Kidney (tissue), 14 donors: ENCODE measurements around the gene IFI6. TPM values are rescaled to one million over a fixed set of nuclear protein-coding genes. Genes with fewer than 3 reads are reported as not detected.

Source experiments
- DNase-seq, 5 donors: peaks; one replicate each; pipeline ENCODE4 v3.0.0-alpha.2; 2013 to 2020
- FAIRE-seq: peaks from 2 replicates; lab custom pipeline; 2012; peaks lifted over from hg19 to GRCh38; lab: Jason Lieb, UNC
- H3K27ac ChIP-seq, 2 donors: one replicate each; pipeline ENCODE4 v1.7.0; 2013; ENCODE audit warnings: low read depth in 2 of 2, low read length in 2 of 2, inconsistent platforms in 1 of 2
- H3K27me3 ChIP-seq: one replicate; pipeline ENCODE4 v1.7.1; 2013; ENCODE audit warnings: low read length, inconsistent platforms; ENCODE audit not compliant: control insufficient read depth, insufficient read depth
- H3K36me3 ChIP-seq, 3 donors: one replicate each; pipeline versions ENCODE4 v1.7.0 to v1.7.1; 2013; ENCODE audit warnings: low read length in 3 of 3, control low read depth in 1 of 3, inconsistent platforms in 1 of 3; ENCODE audit not compliant: insufficient read depth in 3 of 3, control insufficient read depth in 2 of 3
- H3K4me1 ChIP-seq, 3 donors: one replicate each; pipeline versions ENCODE4 v1.7.0 to v1.7.1; 2013; ENCODE audit warnings: low read length in 3 of 3, inconsistent platforms in 1 of 3, low read depth in 1 of 3; ENCODE audit not compliant: control insufficient read depth in 2 of 3, insufficient read depth in 2 of 3
- H3K4me3 ChIP-seq, 3 donors: one replicate each; pipeline versions ENCODE4 v1.7.0 to v1.8.1; 2013; ENCODE audit warnings: low read length in 3 of 3, control low read depth in 1 of 3, inconsistent platforms in 1 of 3
- H3K9ac ChIP-seq, 3 donors: one replicate each; pipeline versions ENCODE4 v1.7.0 to v1.7.1; 2013; ENCODE audit warnings: low read length in 3 of 3, control low read depth in 1 of 3, inconsistent platforms in 1 of 3
- H3K9me3 ChIP-seq, 3 donors: one replicate each; pipeline versions ENCODE4 v1.7.0 to v1.7.1; 2013; ENCODE audit warnings: low read length in 3 of 3, control low read depth in 1 of 3, inconsistent platforms in 1 of 3; ENCODE audit not compliant: control insufficient read depth in 2 of 3, insufficient read depth in 1 of 3
- intact Hi-C: fragments of 100-400 bp; cut with DNase I; formaldehyde crosslinking; loops from one replicate; pipeline ENCODE4 v1.11.1; 2022
- polyA plus RNA-seq: library from polyadenylated mRNA; stranded (reverse); fragments of 350-450 nt; fragmentation: Illumina TruSeq; extraction: RNeasy Lipid Tissue Mini Kit (QIAGEN cat#74804); gene quantifications from one replicate; pipeline ENCODE4 v1.2.3, GENCODE V29; 2014; ENCODE audit warnings: low read depth, low replicate concordance; ENCODE audit not compliant: insufficient read depth
- total RNA-seq: library from RNA; stranded (reverse); fragmentation: NEBNext Ultra II Directional; extraction: Animal tissue kit (Norgen Biotek cat#: 25700); gene quantifications from one replicate; pipeline ENCODE4 v1.2.1, GENCODE V29; 2021
- TF ChIP-seq, protein P1 (sequence below): IDR thresholded peaks from 3 replicates; pipeline ENCODE4 v1.5.1; 2012; ENCODE audit warnings: mild to moderate bottlenecking, moderate library complexity, borderline replicate concordance; ENCODE audit not compliant: insufficient read depth; ENCODE audit errors: extremely low read depth
- donor health status: control.
- donor health status: control.
- donor health status: control.
- donor health status: control.
- donor health status: control.
- donor health status: DM: yes; HTN: yes; CAD: no.
- donor health status: Normal renal cell carcinoma (clear cell type).

The IFI6 gene
- total and polyA plus RNA-seq, 2 donors from 2014 or later = 69.5 to 148 TPM

DNA sequence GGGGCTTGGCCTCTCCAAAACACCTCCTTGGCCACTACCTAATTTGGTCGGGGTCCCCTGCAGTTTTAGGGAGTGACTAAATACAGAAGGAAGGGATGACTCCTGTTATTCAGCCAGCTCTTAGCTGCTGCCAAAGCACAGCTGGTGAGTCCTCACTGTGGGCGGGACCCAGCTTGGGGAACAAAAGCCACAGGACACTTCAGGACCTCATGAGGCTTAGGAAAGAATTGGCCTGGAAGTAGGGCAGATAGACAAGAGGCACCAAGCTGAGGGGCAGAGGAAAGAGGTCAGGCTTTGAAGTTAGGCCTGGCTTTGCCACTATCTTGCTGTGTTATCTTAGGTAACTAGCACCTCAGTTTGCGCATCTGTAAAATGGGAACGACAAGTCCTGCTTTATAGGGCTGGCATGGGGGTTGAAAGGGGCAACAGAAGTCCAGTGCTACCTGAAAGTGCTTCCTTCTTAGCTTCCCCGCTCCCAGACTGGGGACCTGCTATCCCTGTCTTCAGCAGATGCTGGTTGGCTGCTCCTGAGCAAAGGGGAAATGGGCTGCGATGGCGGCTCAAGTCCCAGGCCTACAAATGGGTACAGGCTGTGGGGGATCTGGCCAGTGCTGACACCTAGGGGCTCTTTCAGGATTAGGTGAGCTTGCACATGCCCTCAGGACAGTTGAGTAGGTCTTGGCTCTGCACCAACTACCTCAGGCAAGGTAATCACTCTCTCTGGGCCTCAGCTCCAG lies 15.7 kb downstream of the IFI6 start:
- FAIRE-seq (no peak), DNase-seq (peak in 1 of 5 donors; percentile 78)
- peak overlapping the region in 1 of 3 donors; percentile 51 for H3K9ac ChIP-seq
- no peaks in the 10 kb centered on the region for H3K27me3 ChIP-seq
- H3K9me3 ChIP-seq = no peaks in the 10 kb centered on the region
- TF ChIP-seq, protein P1, sequence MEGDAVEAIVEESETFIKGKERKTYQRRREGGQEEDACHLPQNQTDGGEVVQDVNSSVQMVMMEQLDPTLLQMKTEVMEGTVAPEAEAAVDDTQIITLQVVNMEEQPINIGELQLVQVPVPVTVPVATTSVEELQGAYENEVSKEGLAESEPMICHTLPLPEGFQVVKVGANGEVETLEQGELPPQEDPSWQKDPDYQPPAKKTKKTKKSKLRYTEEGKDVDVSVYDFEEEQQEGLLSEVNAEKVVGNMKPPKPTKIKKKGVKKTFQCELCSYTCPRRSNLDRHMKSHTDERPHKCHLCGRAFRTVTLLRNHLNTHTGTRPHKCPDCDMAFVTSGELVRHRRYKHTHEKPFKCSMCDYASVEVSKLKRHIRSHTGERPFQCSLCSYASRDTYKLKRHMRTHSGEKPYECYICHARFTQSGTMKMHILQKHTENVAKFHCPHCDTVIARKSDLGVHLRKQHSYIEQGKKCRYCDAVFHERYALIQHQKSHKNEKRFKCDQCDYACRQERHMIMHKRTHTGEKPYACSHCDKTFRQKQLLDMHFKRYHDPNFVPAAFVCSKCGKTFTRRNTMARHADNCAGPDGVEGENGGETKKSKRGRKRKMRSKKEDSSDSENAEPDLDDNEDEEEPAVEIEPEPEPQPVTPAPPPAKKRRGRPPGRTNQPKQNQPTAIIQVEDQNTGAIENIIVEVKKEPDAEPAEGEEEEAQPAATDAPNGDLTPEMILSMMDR = no peak
- intact Hi-C loops = no loop called here
- H3K36me3 ChIP-seq = no peaks in the 10 kb centered on the region
- H3K4me1 ChIP-seq = peaks cover 0 to 14% (median 0%) of the 10 kb centered on the region in 3 donors
- no peak overlapping the region for H3K27ac ChIP-seq
- no peak overlapping the region for H3K4me3 ChIP-seq

DNA sequence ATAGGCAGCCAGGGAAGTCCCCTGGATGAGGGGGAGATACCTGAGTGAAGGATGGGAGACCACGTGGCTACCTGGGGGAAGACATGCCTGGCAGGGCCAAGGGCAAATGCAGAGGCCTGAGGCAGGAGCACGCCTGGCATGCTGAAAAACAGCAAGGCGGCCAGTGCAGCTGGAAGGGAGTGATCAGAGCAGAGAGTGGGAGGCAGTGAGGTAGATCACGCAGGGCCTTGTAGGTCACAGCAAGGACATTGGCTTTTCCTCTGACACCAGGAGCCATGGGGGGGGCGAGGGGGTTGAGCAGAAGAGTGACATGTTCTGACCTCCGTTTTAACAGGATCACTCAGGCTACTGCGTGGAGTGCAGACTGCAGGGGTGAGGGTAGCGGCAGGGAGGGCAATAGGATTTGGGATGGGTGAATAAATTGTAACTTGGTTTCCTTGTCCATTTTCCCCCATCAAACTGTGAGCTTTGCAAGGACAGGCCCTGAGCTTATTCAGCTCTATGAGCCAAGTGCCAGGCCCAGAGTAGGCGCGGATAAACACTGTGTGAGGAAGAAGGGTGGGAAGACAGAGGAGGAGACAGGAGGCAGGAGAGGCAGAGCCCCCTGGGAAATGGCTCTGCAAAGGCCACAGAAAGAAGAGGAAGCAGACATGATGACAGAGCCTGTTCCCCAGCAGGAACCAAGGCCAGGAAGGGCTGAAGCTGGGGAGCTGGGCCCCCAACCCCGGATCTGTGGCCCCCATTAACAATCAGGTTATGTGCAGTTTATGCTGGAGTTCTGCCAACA lies 16.6 kb downstream of the IFI6 start:
- Histone ChIP-seq H3K4me1 (peaks cover 0 to 14% (median 0%) of the 10 kb centered on the region in 3 donors), H3K27me3 (no peaks in the 10 kb centered on the region), H3K9me3 (no peaks in the 10 kb centered on the region), H3K9ac (no peak overlapping the region), H3K27ac (peak overlapping the region; percentile 26 to 76), H3K4me3 (no peak overlapping the region), H3K36me3 (no peaks in the 10 kb centered on the region)
- FAIRE-seq = no peak
- DNase-seq = peak in 4 of 5 donors; percentile 48 to 66 (median 56)
- TF ChIP-seq, protein P1 = no peak
- intact Hi-C loops = no loop called here

GRCh38 chr1:27652111-27652864 lies 19.7 kb downstream of the IFI6 start:
- Histone ChIP-seq H3K36me3 (no peaks in the 10 kb centered on the region), H3K27me3 (no peaks in the 10 kb centered on the region), H3K9me3 (no peaks in the 10 kb centered on the region), H3K9ac (no peak overlapping the region), H3K4me1 (peaks cover 0 to 13% (median 0%) of the 10 kb centered on the region in 3 donors), H3K4me3 (no peak overlapping the region), H3K27ac (no peak overlapping the region)
- DNase-seq (no peak), FAIRE-seq (no peak)
- TF ChIP-seq, protein P1 = no peak
- intact Hi-C loops = no loop called here
